Cerebellar nuclear complex (tissue), 1 donor: ENCODE results near the gene TNNT3.

Experiments used
- DNase-seq, 2 experiments: peaks; one replicate each; lab custom pipeline; 2025; lab: John Stamatoyannopoulos, UW

TNNT3 gene

DNA sequence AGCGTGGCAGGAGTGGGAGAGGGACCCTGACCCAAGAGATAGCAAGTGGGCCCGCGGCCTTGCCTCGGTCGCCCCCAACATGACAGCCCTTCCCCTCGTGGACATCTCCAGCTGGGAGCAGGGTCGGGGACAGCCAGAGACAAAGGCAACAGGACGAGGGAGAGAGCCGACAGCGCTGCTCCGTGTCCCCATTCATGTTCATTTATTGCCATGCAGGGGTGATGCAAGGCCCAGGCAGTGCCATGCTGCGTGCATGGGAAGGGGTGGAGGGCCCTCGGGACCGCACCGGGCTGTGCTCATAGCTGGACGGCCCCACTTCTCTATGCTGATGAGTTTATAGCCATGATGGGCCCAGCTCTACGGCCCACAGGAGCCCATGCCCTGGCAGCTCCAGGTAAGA lies 40.3 kb downstream of the TNNT3 start:
- DNase-seq, result no peak

GRCh38 chr11:1963864-1964263 lies 44.4 kb downstream of the TNNT3 start:
- no peak for DNase-seq

- no peak for DNase-seq
Observed at GRCh38 chr11:1964348-1964747, 44.8 kb downstream of the TNNT3 start.

GRCh38 chr11:1964955-1965354 lies 45.5 kb downstream of the TNNT3 start:
- DNase-seq, result no peak

DNA sequence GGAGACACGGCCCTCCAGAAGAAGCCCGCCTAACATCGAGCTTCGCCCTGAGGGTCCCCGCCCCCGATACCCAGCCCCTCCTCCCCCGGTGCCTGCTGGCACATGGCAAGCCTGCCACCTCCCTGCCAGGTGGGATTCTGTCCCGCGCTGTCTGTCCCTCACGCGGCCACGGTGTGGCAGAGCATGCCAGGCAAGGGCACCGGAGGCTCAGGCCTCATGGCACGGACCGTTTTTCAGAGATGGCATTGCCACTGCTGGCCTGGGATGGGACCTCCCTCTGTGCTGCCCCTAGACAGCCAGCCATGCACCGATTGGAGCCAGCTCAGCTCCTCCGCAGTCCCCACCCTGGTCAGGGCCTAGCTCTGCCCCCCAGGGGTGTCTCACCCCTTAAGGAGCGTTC lies 47.0 kb downstream of the TNNT3 start:
- DNase-seq, result no peak

DNA sequence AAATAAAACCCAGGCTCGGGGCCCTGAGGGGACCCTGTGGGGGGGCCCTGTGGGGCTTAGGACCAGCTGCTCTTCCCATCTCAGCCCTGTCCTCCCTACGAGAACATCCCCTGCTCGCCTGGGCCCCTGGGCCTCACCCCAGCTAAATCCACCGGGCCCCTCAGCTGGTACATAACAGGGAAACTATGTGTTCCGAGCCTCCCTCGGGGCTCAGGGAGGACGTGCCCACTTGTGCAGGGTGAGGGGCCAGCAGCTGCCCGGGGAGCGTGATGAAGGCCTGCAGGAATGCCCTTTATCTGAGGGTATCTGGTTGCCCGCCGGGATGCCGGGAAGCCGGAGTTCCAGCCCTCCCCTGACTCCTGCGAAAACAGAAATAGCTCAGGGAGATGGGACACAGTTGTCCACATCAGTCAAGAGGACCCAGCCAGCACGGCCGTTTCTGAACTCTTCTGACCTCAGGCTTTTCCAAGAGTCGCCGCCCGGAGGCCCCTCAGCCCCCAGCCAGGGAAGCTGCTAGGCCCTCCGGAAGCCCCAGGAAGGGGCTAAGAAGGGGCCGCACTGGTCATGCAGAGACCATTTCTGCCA lies 48.2 kb downstream of the TNNT3 start:
- no peak for DNase-seq

GRCh38 chr11:1968454-1969002 lies 49.0 kb downstream of the TNNT3 start:
- DNase-seq, result no peak

DNA sequence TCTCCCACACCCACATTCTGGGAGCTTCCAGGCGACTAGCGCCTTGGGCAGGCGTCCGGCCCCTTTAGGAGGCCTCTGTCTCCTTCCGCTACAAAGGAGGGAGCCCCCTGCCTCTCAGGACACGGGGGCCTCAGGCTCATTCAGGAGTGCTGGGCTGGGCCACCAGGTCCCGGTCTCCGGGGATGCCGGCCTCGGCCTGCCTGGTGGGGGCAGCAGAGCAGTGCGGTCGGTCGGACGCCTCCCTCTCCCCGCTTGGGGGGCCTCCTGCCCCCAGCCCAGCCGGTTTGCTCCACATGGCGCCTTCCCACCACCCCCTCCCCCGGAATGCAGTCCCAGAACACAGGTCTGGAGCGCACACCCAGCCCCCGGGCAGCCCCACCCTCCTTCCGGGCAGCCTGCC lies 49.5 kb downstream of the TNNT3 start:
- no peak for DNase-seq

DNA sequence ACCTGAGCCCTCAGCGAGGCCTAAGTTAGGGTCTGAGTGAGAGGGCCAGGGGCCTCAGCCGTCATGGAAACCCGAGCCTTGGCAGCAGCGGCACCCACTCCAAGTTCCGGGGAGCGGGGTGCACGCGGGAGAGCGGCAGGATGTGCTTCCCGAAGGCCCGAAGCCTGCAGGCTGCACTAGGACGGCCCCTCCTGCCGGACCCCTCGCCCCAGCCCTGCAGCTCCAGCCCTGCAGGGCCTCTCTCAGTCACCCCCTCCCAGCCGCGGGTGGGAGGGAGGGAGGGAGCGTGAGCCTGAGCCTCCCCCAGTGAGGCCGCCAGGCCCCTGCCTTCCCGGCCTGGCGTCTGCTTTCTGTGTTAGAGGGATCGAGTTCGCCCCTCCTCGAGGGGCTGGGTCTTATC lies 50.3 kb downstream of the TNNT3 start:
- DNase-seq, result no peak

DNA sequence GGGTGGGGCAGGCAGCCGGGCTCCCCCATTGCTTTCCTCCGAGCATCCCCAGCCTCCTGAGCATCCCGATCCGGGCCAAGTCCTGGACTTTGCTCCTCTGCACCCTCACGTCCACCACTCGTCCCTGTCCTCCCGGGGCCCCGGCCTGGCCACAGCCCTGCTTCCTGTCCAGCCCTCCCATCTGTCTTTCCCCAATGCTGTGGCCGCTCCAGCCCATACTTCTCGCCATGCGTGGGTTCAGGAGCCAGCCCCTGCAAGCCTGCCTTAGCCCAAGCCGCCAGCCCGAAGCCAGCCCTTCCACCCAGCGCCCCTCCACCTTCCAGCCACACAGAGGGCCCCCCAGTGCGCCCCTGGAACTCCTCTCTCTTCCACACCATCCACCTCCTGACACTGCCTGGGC lies 51.5 kb downstream of the TNNT3 start:
- DNase-seq, result no peak

- DNase-seq, result no peak
Observed at GRCh38 chr11:1975185-1975584, 55.7 kb downstream of the TNNT3 start.

DNA sequence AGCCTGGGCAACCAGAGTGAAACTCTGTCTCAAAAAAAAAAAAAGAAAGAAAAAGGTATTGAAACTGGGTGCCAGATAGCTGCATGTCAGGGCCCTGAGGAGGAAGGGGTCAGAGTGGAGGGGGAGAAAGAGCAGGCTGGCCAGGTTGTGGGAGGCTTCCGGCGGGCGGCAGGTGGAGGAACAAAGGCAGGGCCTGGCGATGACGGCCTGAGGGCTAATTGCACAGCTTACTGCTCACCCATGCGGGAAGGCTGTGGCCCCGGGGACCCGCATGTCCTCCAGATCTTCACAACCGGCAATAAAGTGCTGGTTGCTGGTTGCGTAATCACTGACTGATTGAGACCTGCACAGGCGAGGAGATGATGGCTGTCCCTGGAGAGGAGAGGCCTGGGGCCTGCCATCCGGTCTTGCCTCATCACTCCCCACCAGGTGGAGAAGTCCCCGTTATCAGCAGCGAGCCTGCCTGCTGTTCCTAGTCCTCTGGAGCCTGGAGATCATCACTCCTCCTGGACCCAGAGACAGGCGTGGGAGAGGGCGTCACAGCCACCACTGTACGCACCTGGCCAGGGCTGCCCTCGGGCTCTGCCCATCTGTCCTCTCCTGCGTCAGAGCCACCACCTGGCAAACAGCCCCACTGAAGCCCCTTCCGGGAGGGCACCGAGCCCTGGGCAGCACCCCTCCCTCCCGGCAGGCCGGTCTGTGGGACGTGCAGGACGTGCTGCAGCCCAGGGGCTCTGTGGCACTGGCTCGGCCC lies 59.4 kb downstream of the TNNT3 start:
- DNase-seq, result no peak

- no peak for DNase-seq
Observed at GRCh38 chr11:1979607-1980006, 60.1 kb downstream of the TNNT3 start.

- no peak for DNase-seq
Observed at GRCh38 chr11:1982873-1983600, 63.5 kb downstream of the TNNT3 start.

DNA sequence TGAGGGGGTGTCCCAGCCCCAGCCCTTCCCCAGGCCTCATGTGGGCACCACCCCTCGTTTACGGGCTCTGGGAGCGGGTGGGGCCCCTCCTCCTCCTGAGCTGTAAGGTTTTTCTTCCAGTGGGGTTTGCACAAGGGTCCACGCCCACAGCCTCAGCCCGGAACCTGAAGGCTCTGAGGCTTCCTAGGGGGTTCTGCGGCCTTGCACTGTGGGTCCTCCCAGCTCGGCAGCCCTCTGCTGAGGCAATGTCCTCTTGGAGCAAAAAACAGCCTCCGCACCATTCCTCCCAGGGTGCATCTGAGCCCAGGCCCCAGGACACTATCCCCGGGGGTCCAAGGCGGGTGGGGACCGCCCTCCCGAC lies 64.1 kb downstream of the TNNT3 start:
- DNase-seq, result no peak

- DNase-seq, result no peak
Observed at GRCh38 chr11:1987024-1987423, 67.5 kb downstream of the TNNT3 start.

- no peak for DNase-seq
Observed at GRCh38 chr11:1988174-1988573, 68.7 kb downstream of the TNNT3 start.
